OCI-LY3 (cell line): ENCODE results near the gene DNM1.

Source experiments
- CTCF ChIP-seq: fragments of 200-600, 300-600 bp; sonication (generic); IDR thresholded peaks from 2 replicates; pipeline ENCODE4 v1.5.1; 2014; ENCODE audit warnings: antibody characterized with exemption, low read length, low read depth
- EZH2phosphoT487 ChIP-seq: fragments of 200-600 bp; shearing (Covaris generic); IDR thresholded peaks from 2 replicates; pipeline ENCODE4 v1.6.1; 2018; ENCODE audit warnings: antibody characterized with exemption, mixed run types, low read depth

DNA sequence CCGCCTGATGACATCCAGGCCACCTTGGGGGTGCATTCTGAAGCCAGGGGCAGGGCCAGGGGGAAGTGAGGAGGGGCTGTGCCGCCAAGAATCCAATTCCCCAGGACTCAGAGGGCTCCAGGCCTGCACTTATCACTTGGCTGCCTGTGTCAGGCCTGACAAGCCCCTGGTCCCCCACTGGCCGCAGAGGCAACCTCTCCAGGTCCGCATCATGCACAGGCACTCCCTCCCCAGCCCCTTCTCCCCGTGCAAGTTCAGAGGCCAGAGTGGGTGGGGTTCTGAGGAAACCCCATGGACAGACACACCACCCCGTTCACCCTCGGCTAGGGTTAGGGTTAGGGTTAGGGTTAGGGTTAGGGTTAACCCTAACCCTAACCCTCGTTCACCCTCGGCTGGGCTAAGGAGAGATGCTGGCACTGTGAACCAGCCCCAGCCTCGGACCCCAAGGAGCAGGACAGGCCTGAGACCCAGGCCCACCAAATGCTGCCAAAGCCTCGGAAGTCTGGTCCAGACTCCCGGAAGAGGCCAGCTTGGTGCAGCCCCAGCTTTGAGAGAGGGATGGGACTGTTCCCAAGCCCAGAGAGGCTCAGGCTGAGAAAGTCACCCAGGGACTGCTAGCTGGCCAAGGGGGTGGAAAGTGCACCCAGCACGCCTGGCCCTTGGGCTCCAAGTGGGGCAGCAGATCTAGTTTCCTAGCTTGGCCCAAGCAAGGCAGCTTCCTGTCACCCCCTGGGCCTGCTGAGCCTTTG, 49.1 kb upstream of the DNM1 start:
- TF ChIP-seq CTCF: no peak
- TF ChIP-seq EZH2phosphoT487: no peak
